Activated T-cell treated with anti-CD3 and anti-CD28 coated beads, Interleukin-2, amount 50 U/mL, for 72 hours (primary cell): ENCODE data around the gene PPBP. TPM values are rescaled to one million over a fixed set of nuclear protein-coding genes. Genes with fewer than 3 reads are reported as not detected.

Experiments
- total RNA-seq, 2 donors: library from RNA; stranded (reverse); gene quantifications; one replicate each; pipeline ENCODE4 v1.2.3, GENCODE V29; 2022

PPBP gene
- total RNA-seq, 2 donors from 2014 or later = not detected

Other genes starting within 250 kb of the PPBP start
- gene CXCL8, start 247.6 kb downstream of the PPBP start, total RNA-seq = 1 to 10 TPM in 1 of 2 donors, under 1 TPM in 1; 0.94 to 2.0 TPM
- not detected for gene CXCL6, start 151.5 kb downstream of the PPBP start, total RNA-seq
- gene PF4V1, start 134.9 kb downstream of the PPBP start, total RNA-seq = not detected
- not detected for gene CXCL1, start 118.8 kb downstream of the PPBP start, total RNA-seq
- not detected for gene PF4, start 6.2 kb downstream of the PPBP start, total RNA-seq
- gene CXCL5, start 10.5 kb upstream of the PPBP start, total RNA-seq = not detected
- not detected for gene CXCL3, start 50.5 kb upstream of the PPBP start, total RNA-seq
- not detected for gene CXCL2, start 111.0 kb upstream of the PPBP start, total RNA-seq
- gene MTHFD2L, start 169.9 kb upstream of the PPBP start, total RNA-seq = 1 to 10 TPM; 7.6 to 9.7 TPM